CD4-positive, alpha-beta T cell treated with Interleukin-12 subunit alpha and Interleukin-12 subunit beta, for 1 hour (primary cell): ENCODE measurements around the gene LRRC47.
"Not testable (repeated sequence)": the region's sequence is repeated elsewhere in the genome, so short reads cannot be mapped to it uniquely, and the experiment has no call there.

Source experiments
- DNase-seq: peaks from one replicate; pipeline ENCODE4 v3.0.0-alpha.2; 2020

LRRC47 gene

DNA sequence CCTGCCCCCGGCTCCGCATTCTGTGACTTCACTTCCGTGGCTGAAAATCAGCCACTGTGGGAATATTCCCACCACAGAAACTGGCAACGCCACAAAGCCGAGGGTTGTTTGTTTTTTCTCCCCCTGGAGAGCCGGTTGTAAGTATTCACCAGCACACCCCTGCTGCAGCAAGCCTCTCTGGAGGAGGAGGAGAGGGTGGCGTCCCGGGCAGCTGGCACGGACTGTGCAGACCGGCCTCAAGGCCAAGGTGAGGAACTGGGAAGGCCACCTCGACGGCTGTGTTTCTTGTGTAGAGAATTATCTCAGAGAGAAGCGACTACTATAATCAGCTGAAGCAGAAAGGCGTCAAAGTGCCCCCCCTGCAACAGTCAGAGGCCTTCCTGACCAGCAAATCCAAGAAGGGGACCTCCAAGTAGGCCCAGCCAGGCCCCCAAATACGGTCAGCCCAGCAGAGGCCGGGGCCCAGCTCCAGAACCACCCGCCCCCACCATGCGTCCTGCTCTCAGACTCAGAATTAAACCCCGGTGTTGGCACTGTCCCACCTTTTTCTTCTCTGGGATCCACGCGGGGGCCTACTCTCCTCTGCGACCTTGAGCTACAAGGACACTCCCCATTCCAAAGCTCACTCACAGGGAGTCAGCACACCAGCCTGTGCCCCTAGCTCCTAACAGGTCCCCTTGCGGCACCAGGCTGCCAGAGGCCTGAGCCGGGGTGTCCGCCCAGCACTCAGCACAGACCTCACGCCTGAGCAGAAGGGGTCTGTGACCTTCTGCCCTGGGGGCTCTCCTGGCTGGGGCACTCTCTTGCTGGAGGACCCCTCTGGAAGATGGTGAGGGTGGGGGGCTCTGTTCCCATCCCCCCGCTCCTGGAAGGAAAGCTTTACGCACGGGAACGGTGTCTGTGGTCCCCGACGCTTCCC, 24.9 kb downstream of the LRRC47 start:
- no peak for DNase-seq

DNA sequence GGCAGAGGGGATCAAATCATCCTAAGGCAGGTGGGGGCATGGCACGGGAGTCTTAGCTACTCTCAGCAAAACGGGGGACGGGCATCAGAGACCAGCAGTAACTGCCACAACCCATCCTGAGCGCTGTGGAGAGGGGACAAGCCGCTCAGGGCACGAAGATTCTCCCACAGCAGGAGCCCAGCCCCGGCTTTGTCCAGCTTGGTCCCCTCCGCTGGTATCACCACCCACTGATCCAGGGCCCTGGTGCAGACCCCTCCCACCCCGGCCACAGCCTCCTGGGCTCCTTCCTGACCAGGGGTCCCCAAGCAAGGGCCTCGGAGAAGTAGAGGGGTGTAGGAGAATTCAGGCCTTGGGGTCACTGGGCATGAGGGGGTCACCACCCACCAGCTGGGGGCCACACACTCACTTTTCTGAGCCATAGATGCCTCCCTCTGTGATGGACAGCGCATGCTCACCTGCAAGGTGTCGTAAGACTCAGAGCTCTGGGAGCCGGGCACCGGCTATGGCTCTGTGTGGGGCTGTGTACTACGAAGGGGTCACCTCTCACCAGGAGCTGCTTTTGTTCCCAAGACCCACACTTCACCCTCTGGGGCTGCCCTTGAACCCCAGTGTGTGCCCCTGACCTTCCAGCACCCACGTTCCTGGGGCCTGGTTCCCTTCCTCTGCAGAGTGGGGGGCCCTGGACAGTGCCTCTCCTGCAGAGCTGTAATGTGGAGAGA, 26.1 kb downstream of the LRRC47 start:
- DNase-seq, result no peak

DNA sequence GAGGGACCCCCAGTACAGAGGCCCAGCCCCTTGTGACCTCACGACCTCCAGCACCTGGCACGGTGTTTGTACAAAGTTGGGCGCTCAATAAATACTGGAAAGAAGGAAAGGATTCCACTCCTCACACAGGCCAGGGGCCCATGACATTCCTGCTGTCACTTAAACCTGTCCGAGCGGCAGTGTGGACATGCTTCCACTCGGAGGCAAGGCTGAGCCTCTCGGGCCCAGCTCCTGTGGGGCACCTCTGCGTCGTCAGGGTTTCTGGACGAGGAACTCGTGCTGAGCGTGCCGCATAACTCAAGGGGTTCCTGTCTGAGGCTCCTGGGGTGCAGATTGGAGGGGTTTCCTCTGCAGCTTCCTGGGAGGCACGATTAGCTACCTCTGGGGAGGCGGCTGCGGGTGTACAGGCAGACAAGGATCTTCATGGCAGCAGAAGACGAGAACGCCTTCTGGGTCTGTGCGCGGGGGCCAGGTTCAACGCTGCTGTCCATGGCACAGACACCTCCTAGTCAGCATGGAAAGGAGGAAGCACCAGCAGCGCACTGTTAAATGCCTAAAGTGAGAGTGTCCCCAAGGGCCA, 27.4 kb downstream of the LRRC47 start:
- DNase-seq, result no peak

DNA sequence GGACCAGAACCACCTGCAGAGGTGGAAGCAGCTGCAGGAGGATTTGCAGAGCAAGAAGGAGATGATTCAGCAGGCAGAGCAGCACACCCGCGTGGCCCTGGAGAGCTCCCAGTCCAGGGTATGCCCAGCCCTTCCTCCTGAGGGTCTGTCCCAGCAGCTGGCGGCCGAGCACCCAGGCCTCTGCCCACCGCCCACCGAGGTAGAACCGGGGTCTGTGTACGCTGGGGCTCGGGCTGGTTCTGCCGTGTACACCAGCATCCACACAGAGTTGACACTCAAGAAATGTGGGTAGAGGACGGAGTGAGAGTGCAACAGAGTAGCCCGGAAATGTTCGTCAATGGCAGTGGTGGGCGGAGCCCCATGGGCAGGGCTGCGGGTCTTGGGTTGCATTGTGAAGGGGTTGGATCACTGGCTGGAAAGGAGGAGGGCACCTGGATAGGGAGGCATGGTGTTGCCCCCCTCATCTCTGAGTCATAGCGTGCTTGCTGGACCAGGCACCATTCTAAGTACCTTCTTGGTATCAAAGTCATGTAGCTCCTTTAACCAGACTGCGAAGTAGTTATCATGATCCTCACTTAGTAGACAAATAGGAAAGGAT, 28.9 kb downstream of the LRRC47 start:
- DNase-seq, result no peak

DNA sequence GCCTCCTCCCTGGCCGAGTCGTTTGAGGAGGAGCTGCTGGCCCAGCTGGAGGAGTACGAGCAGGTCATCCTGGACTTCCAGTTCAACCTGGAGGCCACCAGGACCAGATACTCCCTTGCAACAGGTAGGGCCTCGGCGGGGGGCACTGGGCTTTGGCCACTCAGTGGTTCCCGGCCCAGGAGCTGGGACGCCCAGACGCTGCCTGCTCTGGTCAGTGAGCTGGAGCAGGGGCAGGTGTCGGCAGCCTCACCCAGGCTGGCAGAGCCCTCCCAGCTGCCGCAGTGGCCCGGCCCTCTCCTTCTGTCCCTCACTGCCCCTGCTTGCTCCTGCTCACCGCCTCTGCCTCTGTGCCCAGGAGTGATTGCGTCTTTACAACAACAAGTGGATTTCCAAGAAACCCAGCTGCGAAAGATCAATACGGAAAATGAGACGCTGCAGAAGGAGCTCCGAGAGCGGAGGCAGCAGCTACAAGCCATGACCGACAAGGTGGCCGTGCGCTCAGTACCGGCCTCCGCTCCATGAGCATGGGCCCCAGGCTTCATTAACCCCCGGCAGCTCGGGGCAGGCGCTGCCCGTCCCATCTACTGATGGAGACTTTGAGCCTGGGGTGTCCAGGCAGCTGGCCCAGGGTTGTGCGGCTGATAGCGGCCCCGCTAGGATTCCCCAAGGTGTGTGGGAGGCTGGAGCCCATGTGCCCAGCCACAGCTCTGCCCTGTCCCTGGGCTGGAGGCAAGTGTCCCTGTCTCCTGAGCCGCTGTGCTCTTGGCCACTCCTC, 32.8 kb downstream of the LRRC47 start:
- no peak for DNase-seq

DNA sequence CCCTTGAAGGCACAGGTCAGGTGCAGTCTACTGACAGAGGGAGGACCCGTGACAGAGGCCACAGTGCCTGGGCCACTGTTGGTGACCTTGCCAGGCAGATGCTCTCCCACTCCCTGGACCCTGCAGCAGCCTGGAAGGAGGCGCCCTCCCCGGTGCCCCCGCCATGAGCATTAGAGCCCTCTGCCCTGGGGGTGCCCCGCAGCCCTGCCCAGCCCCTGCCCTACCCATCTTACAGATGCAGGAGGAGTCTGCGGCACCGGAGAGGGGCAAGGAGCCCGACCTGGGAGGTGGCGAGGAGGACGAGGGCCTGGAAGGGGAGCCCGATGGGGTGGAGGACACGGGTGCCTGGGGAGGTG, 33.4 kb downstream of the LRRC47 start:
- DNase-seq, result no peak

DNA sequence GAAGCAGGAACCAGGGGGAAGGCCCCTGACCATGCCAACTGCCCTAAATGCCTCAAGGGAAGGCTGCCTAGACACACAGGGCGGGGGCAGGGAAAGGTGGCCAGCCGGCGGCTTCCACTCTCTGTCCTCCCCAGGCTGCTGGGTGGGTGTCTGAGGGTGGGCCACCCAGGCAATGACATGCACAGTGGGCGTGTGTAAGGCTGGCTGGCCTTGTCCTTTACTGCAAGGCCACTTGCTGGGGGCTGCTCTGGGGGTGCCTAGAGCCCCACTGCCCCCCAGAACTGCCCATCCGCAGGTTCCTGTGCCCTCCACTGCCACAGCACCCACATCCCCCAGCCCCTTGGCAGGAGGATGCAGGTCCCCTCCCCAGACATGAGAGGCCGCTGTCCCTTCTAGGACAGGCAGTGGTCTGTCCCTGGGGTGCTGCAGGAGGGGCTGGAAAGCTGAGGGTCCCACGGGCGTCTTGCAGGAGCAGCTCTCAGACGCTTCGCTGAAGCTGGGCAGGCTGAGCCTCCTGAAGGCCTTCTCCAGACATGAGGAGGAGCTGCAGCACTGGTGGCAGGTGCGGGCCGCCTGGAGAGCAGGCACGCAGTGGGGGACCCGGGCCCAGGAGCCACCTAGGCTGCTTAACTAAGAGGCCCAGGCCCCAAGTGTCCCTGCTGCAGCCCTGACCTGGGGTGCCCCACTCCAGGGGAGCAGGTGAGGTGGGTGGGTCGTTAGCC, 34.0 kb downstream of the LRRC47 start:
- no peak for DNase-seq

DNA sequence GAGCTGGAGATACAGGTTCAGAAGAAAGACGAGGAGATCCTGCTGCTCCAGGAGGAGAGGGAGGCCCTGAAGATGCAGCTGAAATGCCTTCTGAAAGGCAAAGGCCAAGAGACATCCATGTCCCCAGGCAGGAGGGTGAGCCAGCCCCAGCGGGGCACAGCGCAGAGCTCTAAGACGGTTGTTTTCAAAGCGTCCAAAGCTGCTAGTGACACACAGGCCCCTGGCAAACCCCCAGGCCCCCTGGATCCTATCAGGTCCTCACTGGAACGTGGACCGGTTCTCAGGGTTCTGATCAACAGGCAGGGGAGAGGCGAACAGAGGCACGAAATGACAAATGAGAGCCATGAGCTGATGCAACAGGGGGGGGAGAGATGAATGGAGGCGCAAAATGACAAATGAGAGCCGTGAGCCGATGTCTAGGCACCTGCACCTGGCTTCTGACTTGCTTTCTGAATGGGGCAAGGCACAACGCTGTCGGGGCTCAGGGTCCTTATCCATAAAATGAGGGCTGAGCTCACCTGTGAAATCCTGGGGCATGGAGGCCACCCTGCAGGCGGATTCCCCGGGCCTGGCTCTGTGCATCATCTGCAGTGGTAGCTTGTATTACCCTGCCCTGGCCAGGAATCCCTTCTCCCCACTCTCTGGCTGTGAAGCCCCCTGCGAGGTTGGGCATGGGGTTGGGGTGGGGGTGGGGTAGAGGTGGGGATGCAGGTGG, 34.8 kb downstream of the LRRC47 start:
- no peak for DNase-seq

DNA sequence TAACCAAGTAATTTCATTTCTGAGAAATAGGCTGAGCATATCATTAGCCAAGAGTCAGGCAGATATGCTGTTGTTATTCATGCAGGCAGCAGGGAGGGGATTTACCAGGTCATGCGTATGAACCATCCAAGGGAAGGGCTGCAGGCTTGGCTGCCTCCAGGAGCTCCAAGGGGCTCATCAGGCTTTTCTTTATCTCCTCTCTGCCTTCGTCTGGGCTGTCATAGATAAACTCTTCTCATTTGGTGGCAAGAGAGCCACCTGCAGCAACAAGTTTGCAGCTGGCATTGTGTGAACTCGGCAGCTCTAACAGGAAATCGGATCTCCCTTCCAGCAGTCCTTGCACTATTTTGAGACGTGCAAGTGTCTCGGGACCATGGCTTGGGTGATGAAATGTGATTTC, 36.5 kb downstream of the LRRC47 start:
- DNase-seq, result no peak

DNA sequence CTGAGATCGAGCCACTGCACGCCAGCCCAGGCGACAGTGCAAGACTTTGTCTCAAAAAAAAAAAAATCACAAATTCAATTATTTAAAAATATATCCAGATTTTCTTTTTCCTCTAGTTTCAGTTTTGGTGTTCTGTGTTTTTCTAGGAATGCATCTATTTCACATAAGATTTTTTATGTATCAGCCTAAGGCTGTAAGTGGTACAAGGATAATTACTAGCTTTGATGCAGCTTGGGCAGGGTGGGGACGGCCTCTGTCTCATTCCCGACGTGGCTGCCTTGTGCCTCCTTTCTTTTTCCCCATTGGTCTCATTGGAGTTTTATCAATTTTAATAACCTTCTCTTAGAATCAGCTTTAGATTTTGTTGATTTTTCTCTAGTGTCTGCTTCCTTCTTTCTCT, 37.1 kb downstream of the LRRC47 start:
- DNase-seq, result no peak

DNA sequence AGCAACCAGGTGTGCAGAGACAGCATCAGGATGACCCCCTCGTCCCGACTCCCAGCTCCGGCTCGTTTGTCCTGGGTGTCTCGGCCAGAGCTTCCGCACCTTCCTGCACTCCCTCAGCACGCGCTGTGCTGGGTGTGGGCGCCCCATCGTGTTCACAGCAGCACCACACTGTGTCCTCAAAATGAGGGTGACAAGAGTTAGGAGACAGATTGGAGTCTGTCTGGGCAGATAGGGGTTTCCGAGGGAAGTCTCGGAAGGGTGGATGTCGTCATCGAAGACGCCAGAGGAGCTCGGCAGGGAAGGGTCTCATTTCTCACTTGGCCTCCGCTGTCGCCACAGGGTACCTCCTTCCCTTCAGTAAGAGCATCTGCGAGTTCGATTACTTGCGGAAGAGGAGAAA, 39.9 kb downstream of the LRRC47 start:
- DNase-seq, result no peak

DNA sequence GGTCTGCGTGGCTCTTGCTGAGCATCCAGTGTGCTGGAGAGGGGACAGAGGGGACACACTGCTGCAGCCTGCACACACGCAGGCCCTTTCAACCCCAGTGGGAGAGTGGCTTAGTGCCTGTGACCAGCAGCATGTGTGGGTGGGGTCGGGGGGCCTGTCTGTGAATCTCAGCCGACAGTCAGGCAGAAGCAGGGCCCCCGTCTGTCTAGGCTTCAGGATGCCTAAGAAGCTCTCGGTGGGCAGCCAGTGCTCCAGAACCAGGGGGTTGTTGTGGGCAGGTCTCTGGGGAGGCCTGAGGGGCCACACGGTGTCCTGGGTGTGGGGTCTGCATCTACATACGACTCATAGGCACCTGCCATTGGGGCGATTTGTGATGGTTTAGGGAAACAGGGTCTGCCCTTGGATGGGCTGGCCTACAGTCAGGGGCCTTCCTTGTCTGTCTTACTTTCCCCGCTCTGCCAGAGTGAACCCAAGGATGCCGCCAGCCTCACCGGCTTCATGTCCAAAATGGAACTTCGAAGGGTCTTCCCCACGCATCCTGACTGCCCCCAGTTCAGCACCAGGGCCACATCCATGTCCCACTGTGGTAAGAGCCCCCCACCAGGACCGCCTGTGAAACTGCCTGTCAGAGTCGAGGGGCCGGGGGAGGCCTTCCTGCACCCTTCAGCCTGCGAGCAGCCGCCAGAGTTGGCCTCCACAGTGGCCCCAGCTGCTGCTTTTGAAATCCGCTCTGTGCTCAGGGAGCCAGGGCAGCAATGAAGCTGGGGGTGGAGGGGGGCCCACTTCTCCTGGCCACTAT, 42.4 kb downstream of the LRRC47 start:
- no peak for DNase-seq

DNA sequence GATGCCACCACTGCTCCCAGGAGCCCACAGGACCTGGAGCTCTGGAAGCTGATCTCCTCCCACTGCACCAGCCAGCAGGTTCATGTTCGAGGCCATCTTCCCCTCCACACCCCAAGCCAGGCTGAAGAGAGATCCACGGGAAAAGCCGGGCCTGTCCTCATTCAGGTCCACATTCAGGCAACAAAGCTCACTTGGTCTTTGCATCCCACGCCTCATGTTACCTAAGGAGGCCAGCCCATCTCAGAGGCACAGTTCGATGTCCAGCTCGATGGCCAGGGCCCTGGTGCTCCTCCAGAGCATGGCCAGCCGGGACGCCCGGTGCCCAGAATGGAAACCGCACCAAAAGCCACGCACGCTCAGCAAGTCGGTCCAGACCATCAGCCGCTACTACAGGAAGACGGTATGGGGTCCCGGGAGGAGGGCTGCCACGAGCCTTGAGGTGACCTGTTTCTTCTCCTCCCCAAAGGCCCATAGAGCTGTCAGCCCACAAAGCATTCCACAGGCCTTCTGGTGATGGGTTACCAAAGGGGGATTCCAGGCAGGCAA, 43.8 kb downstream of the LRRC47 start, which contains the start of gene CCDC27:
TSS of gene CCDC27 (plus strand) at position 51 of the 546 bp plus-strand sequence. CDS start at position 83, 32 bp downstream.
- DNase-seq, result no peak

DNA sequence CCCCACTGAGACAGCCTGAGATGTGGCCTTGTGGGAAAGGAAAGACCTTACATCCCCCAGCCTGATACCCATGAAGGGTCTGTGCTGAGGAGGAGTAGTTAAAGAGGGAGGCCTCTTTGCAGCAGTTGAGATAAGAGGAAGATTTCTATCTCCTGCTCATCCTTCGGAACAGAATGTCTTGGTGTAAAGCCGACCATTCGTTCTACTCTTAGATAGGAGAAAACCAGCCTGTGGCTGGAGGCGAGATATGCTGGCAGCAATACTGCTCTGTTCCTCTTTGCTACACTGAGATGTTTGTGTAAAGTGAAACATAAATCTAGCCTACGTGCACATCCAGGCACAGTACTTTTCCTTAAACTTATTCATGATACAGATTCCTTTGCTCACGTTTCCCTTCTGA, 45.6 kb downstream of the LRRC47 start:
- DNase-seq, result no peak

DNA sequence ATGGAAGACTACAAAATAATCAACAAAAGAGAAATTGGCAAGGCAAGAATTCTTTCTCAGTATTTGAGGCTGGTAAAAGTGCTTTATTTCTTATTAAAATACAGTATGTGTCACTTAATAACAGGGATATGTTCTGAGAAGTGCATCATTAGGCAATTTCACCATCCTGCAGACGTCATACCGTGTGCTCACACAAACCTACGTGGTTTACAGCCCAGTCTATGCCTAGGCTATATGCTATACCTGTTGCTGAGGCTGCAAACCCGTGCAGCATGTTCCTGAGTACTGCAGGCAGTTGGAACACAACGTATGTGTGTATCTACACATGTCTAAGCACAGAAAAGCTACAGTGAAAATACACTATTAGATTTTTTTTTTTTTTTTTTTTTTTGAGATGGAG, 46.8 kb downstream of the LRRC47 start:
- no peak for DNase-seq

DNA sequence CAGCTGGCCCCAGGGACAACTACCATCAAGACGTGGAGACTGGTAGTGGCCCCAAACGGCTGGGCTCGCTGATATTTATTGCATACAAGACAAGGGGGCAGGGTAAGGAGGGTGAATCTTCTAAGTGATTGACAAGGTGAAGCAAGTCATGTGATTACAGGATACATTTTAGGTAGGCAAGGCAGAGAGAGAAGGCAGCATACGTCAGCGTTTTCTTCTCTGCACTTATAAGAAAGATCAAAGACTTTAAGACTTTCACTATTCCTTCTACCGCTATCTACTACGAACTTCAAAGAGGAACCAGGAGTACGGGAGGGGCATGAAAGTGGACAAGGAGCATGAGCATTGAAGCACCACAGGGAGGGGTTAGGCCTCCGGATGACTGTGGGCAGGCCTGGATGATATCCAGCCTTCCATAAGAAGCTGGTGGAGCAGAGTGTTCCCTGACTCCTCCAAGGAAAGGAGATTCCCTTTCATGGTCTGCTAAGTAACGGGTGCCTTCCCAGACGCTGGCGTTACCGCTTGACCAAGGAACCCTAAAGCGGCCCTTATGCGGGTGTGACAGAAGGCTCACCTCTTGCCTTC, 47.9 kb downstream of the LRRC47 start:
- DNase-seq, result not testable (repeated sequence)

DNA sequence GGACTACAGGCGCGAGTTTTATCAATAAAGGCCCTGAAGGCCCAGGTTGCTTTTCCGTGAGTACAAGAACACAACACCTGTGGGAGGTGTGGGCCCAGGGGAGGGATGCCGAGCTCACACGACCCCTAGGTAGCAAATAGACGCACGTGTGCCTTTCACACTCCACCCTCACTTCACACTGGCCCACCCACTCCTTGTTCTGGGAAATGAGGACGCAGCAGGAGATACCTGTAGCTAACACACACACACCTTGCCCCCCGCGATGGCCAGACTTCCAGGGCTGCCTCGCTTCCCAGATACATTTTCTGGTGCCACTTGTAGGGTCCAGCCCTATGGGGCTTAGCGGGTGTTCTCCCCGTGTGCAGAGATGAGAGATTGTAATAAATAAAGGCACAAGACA, 48.4 kb downstream of the LRRC47 start:
- DNase-seq, result no peak

DNA sequence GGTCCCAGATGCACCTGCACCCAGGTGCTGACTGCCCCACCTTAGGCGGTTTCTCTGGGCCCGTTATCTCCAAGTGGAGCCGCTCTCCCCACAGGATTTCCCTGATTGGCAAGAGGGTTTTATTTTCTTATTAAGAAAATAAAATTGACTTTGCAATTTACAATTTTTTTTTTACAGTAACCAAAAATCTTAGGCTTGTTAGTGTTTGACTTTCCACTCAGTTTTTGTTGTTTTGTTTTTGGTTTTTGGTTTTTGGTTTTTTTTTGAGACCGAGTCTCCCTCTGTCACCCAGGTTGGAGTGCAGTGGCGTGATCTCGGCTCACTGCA, 48.8 kb downstream of the LRRC47 start:
- DNase-seq, result no peak

DNA sequence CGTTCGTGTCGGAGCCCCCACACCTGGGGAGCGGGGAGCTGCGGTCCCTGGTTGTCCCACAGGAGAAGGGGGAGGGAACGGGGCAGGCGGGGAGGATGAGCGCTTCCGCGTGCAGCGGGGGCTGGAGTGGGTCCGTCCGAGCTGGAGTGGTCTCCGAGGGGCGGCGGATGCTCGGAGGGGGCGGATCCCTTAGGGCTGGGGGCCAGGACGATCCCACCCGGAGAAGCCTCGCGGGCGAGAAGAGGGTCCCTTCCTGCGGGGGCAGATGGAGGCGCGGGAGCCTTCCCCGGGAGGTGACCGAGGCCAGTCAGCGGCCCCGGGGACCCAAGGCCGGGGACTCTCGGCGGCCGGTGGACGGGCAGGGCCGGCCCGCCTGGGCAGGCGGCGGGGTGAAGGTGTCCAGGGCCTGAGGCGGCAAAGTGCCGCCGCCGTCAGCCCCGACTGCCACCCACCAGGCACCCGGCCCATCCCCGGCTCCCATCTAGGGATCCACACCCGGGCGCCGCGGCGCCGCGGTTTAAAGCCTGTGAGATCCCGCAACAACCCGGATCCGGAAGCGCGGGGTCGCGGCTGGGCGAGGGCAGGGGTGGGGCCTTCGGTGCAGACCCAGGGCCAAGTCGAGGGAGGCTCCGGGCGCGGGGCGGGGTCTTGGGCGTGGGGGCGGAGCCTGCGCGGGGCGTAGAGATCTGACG, 49.3 kb downstream of the LRRC47 start:
- DNase-seq, result peak; percentile 89
